WTC11 (cell line): ENCODE measurements around the gene MTTP. TPM values are rescaled to one million over a fixed set of nuclear protein-coding genes. Genes with fewer than 3 reads are reported as not detected.

Source experiments
- ATAC-seq: fragments of 200-7000 bp; cut with Tn5 transposase; 2 replicates; pipeline ENCODE4 v1.10.0; 2021; ENCODE audit warnings: mild to moderate bottlenecking, moderate library complexity
- CTCF ChIA-PET: fragments of 300-600 bp; sonication (Branson Sonifier 250); formaldehyde crosslinking; loops from one replicate; lab custom pipeline; 2021; ENCODE audit warnings: antibody characterized with exemption; lab: Charles Lee
- POLR2A ChIA-PET: fragments of 350-600 bp; sonication (Branson Sonifier 250); formaldehyde crosslinking; loops from one replicate; lab custom pipeline; 2021; ENCODE audit warnings: antibody characterized with exemption; lab: Charles Lee
- DNase-seq: peaks from one replicate; pipeline ENCODE4 v3.0.0; 2021; ENCODE audit warnings: low spot score
- H3K27ac Mint-ChIP-seq: 2 replicates; pipeline ENCODE4 v1.8.0; 2021; ENCODE audit warnings: mixed read lengths
- H3K27me3 Mint-ChIP-seq: 2 replicates; pipeline ENCODE4 v1.8.0; 2021; ENCODE audit warnings: low read depth, mild to moderate bottlenecking, moderate library complexity, mixed read lengths
- H3K36me3 Mint-ChIP-seq: 2 replicates; pipeline ENCODE4 v1.8.0; 2021; ENCODE audit warnings: mixed read lengths
- H3K4me1 Mint-ChIP-seq: 2 replicates; pipeline ENCODE4 v1.8.0; 2022; ENCODE audit warnings: mixed read lengths
- H3K4me3 Mint-ChIP-seq: 2 replicates; pipeline ENCODE4 v1.8.0; 2021; ENCODE audit warnings: mild to moderate bottlenecking, moderate library complexity, mixed read lengths
- H3K9me3 Mint-ChIP-seq: 2 replicates; pipeline ENCODE4 v1.8.0; 2021; ENCODE audit warnings: mixed read lengths
- AR ChIP-seq: fragments of 250-450 bp; sonication (Bioruptor Pico); IDR thresholded peaks from 2 replicates; pipeline ENCODE4 v1.9.0; 2021; ENCODE audit warnings: mild to moderate bottlenecking
- ARID4B ChIP-seq: sonication (generic); formaldehyde crosslinking; IDR thresholded peaks from 2 replicates; pipeline ENCODE4 v1.8.0; 2023; ENCODE audit warnings: missing genetic modification reagents, mild to moderate bottlenecking, borderline replicate concordance
- ATF2 ChIP-seq: sonication (generic); formaldehyde crosslinking; IDR thresholded peaks from 2 replicates; pipeline ENCODE4 v1.8.1; 2022; ENCODE audit warnings: low read depth, missing genetic modification reagents, borderline replicate concordance
- CBFB ChIP-seq: sonication (generic); formaldehyde crosslinking; IDR thresholded peaks from 2 replicates; pipeline ENCODE4 v1.8.1; 2022; ENCODE audit warnings: mild to moderate bottlenecking, low read depth, missing genetic modification reagents
- CTCF ChIP-seq: fragments of 200-600 bp; IDR thresholded peaks from 2 replicates; pipeline ENCODE4 v1.8.0; 2022; ENCODE audit warnings: antibody characterized with exemption
- ERG ChIP-seq: fragments of 250-450 bp; sonication (Bioruptor Pico); IDR thresholded peaks from 2 replicates; pipeline ENCODE4 v1.8.0; 2021; ENCODE audit warnings: mild to moderate bottlenecking
- HMGXB4 ChIP-seq: sonication (generic); formaldehyde crosslinking; IDR thresholded peaks from 2 replicates; pipeline ENCODE4 v1.8.1; 2023; ENCODE audit warnings: mild to moderate bottlenecking, moderate library complexity, missing genetic modification reagents
- NR2C2 ChIP-seq: sonication (generic); formaldehyde crosslinking; IDR thresholded peaks from 2 replicates; pipeline ENCODE4 v1.8.0; 2022; ENCODE audit warnings: mild to moderate bottlenecking, missing genetic modification reagents
- OVOL2 ChIP-seq: fragments of 250-450 bp; sonication (Bioruptor Pico); IDR thresholded peaks from 2 replicates; pipeline ENCODE4 v1.9.0; 2021; ENCODE audit warnings: mild to moderate bottlenecking, borderline replicate concordance
- PRDM15 ChIP-seq: sonication (generic); formaldehyde crosslinking; IDR thresholded peaks from 2 replicates; pipeline ENCODE4 v1.8.0; 2022; ENCODE audit warnings: missing genetic modification reagents
- SOX15 ChIP-seq: fragments of 250-450 bp; sonication (Bioruptor Pico); IDR thresholded peaks from 2 replicates; pipeline ENCODE4 v1.9.0; 2021; ENCODE audit warnings: mild to moderate bottlenecking
- ZNF121 ChIP-seq: sonication (generic); formaldehyde crosslinking; IDR thresholded peaks from 2 replicates; pipeline ENCODE4 v1.8.0; 2023; ENCODE audit warnings: missing genetic modification reagents
- ZNF317 ChIP-seq: sonication (generic); formaldehyde crosslinking; IDR thresholded peaks from 2 replicates; pipeline ENCODE4 v1.8.1; 2023; ENCODE audit warnings: low read depth, mild to moderate bottlenecking, moderate library complexity, missing genetic modification reagents, borderline replicate concordance
- ZNF425 ChIP-seq: fragments of 250-450 bp; sonication (Bioruptor Pico); conservative IDR thresholded peaks from 2 replicates; pipeline ENCODE4 v1.9.0; 2021; ENCODE audit warnings: mild to moderate bottlenecking
- ZNF512 ChIP-seq: sonication (generic); formaldehyde crosslinking; IDR thresholded peaks from 2 replicates; pipeline ENCODE4 v1.8.1; 2022; ENCODE audit warnings: missing genetic modification reagents, borderline replicate concordance
- total RNA-seq: library from RNA; stranded (reverse); gene quantifications from 3 replicates; pipeline ENCODE4 v1.2.3, GENCODE V29; 2021

MTTP gene
- total RNA-seq, 1 experiment from 2014 or later, result 0.26 TPM

- Mint-ChIP-seq H3K4me1 (no peaks in the 10 kb centered on the region), H3K4me3 (no peak overlapping the region), H3K27me3 (peaks cover 4% of the 10 kb centered on the region; the same call in 1 of the 2 replicates), H3K36me3 (peaks cover 18% of the 10 kb centered on the region), H3K27ac (no peak overlapping the region), H3K9me3 (peaks cover 25% of the 10 kb centered on the region)
- ATAC-seq, result no peak
- ChIA-PET POLR2A (no interaction called here), CTCF (no interaction called here)
- DNase-seq, result no peak
- no peak for TF ChIP-seq CBFB
- no peak for TF ChIP-seq SOX15 (CRISPR knock-in tag)
- TF ChIP-seq ARID4B (CRISPR knock-in tag), result no peak
- no peak for TF ChIP-seq ERG (CRISPR knock-in tag)
- no peak for TF ChIP-seq HMGXB4 (CRISPR knock-in tag)
- no peak for TF ChIP-seq ZNF425 (CRISPR knock-in tag)
- no peak for TF ChIP-seq PRDM15 (CRISPR knock-in tag)
- no peak for TF ChIP-seq OVOL2 (CRISPR knock-in tag)
- TF ChIP-seq AR (CRISPR knock-in tag), result no peak
- no peak for TF ChIP-seq ZNF512 (CRISPR knock-in tag)
- no peak for TF ChIP-seq ATF2 (CRISPR knock-in tag)
- TF ChIP-seq NR2C2 (CRISPR knock-in tag), result no peak
- no peak for TF ChIP-seq CTCF
- TF ChIP-seq ZNF121 (CRISPR knock-in tag), result no peak
- TF ChIP-seq ZNF317 (CRISPR knock-in tag), result no peak
These were observed 93.8 kb downstream of the MTTP start for GRCh38 chr4:99668472-99668871.
